WTC11 (cell line): ENCODE data around the gene GNPDA1. TPM values are rescaled to one million over a fixed set of nuclear protein-coding genes. Genes with fewer than 3 reads are reported as not detected.

Experiments used
- ATAC-seq: fragments of 200-7000 bp; cut with Tn5 transposase; 2 replicates; pipeline ENCODE4 v1.10.0; 2021; ENCODE audit warnings: mild to moderate bottlenecking, moderate library complexity
- CTCF ChIA-PET: fragments of 300-600 bp; sonication (Branson Sonifier 250); formaldehyde crosslinking; loops from one replicate; lab custom pipeline; 2021; ENCODE audit warnings: antibody characterized with exemption; lab: Charles Lee
- POLR2A ChIA-PET: fragments of 350-600 bp; sonication (Branson Sonifier 250); formaldehyde crosslinking; loops from one replicate; lab custom pipeline; 2021; ENCODE audit warnings: antibody characterized with exemption; lab: Charles Lee
- DNase-seq: peaks from one replicate; pipeline ENCODE4 v3.0.0; 2021; ENCODE audit warnings: low spot score
- H3K27ac Mint-ChIP-seq: 2 replicates; pipeline ENCODE4 v1.8.0; 2021; ENCODE audit warnings: mixed read lengths
- H3K27me3 Mint-ChIP-seq: 2 replicates; pipeline ENCODE4 v1.8.0; 2021; ENCODE audit warnings: low read depth, mild to moderate bottlenecking, moderate library complexity, mixed read lengths
- H3K36me3 Mint-ChIP-seq: 2 replicates; pipeline ENCODE4 v1.8.0; 2021; ENCODE audit warnings: mixed read lengths
- H3K4me1 Mint-ChIP-seq: 2 replicates; pipeline ENCODE4 v1.8.0; 2022; ENCODE audit warnings: mixed read lengths
- H3K4me3 Mint-ChIP-seq: 2 replicates; pipeline ENCODE4 v1.8.0; 2021; ENCODE audit warnings: mild to moderate bottlenecking, moderate library complexity, mixed read lengths
- H3K9me3 Mint-ChIP-seq: 2 replicates; pipeline ENCODE4 v1.8.0; 2021; ENCODE audit warnings: mixed read lengths
- ATF2 ChIP-seq: sonication (generic); formaldehyde crosslinking; IDR thresholded peaks from 2 replicates; pipeline ENCODE4 v1.8.1; 2022; ENCODE audit warnings: low read depth, missing genetic modification reagents, borderline replicate concordance
- E2F5 ChIP-seq: sonication (generic); formaldehyde crosslinking; IDR thresholded peaks from 2 replicates; pipeline ENCODE4 v1.8.1; 2022; ENCODE audit warnings: mild to moderate bottlenecking, moderate library complexity, missing genetic modification reagents
- ERG ChIP-seq: fragments of 250-450 bp; sonication (Bioruptor Pico); IDR thresholded peaks from 2 replicates; pipeline ENCODE4 v1.8.0; 2021; ENCODE audit warnings: mild to moderate bottlenecking
- GABPB1 ChIP-seq: sonication (generic); formaldehyde crosslinking; IDR thresholded peaks from 2 replicates; pipeline ENCODE4 v1.8.1; 2023; ENCODE audit warnings: mild to moderate bottlenecking, missing genetic modification reagents
- HMGA2 ChIP-seq: fragments of 250-450 bp; sonication (Bioruptor Pico); IDR thresholded peaks from 2 replicates; pipeline ENCODE4 v1.4.0; 2021; ENCODE audit warnings: mild to moderate bottlenecking, moderate library complexity
- JUN ChIP-seq: sonication (generic); formaldehyde crosslinking; IDR thresholded peaks from 2 replicates; pipeline ENCODE4 v1.8.0; 2023; ENCODE audit warnings: mild to moderate bottlenecking, missing genetic modification reagents
- PRDM15 ChIP-seq: sonication (generic); formaldehyde crosslinking; IDR thresholded peaks from 2 replicates; pipeline ENCODE4 v1.8.0; 2022; ENCODE audit warnings: missing genetic modification reagents
- TEAD1 ChIP-seq: sonication (generic); formaldehyde crosslinking; IDR thresholded peaks from 2 replicates; pipeline ENCODE4 v1.8.0; 2022; ENCODE audit warnings: mild to moderate bottlenecking, missing genetic modification reagents
- ZBTB21 ChIP-seq: sonication (generic); formaldehyde crosslinking; IDR thresholded peaks from 2 replicates; pipeline ENCODE4 v1.8.1; 2023; ENCODE audit warnings: mild to moderate bottlenecking, missing genetic modification reagents, borderline replicate concordance
- ZNF232 ChIP-seq: sonication (generic); formaldehyde crosslinking; IDR thresholded peaks from 2 replicates; pipeline ENCODE4 v1.8.0; 2022; ENCODE audit warnings: mild to moderate bottlenecking, missing genetic modification reagents
- ZNF317 ChIP-seq: sonication (generic); formaldehyde crosslinking; IDR thresholded peaks from 2 replicates; pipeline ENCODE4 v1.8.1; 2023; ENCODE audit warnings: low read depth, mild to moderate bottlenecking, moderate library complexity, missing genetic modification reagents, borderline replicate concordance
- ZNF396 ChIP-seq: fragments of 250-450 bp; sonication (Bioruptor Pico); IDR thresholded peaks from 2 replicates; pipeline ENCODE4 v1.8.0; 2021; ENCODE audit warnings: mild to moderate bottlenecking, moderate library complexity, borderline replicate concordance
- ZNF416 ChIP-seq: fragments of 250-450 bp; sonication (Bioruptor Pico); IDR thresholded peaks from 2 replicates; pipeline ENCODE4 v1.9.0; 2021; ENCODE audit warnings: mild to moderate bottlenecking, inconsistent platforms
- ZNF425 ChIP-seq: fragments of 250-450 bp; sonication (Bioruptor Pico); conservative IDR thresholded peaks from 2 replicates; pipeline ENCODE4 v1.9.0; 2021; ENCODE audit warnings: mild to moderate bottlenecking
- ZSCAN18 ChIP-seq: fragments of 250-450 bp; sonication (Bioruptor Pico); IDR thresholded peaks from 2 replicates; pipeline ENCODE4 v2.1.2; 2022; ENCODE audit warnings: mild to moderate bottlenecking, moderate library complexity
- total RNA-seq: library from RNA; stranded (reverse); gene quantifications from 3 replicates; pipeline ENCODE4 v1.2.3, GENCODE V29; 2021

GNPDA1 gene
- total RNA-seq, 1 experiment from 2014 or later, result 54.8 TPM

GRCh38 chr5:141969783-141970771, 42.8 kb downstream of the GNPDA1 start:
- DNase-seq (no peak), ATAC-seq (no peak)
- CTCF ChIA-PET, result interaction anchor here (0.7 to 4.7 kb wide), 47 partner anchors 11 to 685 kb away, joined by 3 to 76 read pairs (median 5); partner anchors contain the start of genes ARAP3, DELE1, DIAPH1 and FCHSD1
- H3K36me3 Mint-ChIP-seq, result peaks cover 23% of the 10 kb centered on the region
- H3K4me1 Mint-ChIP-seq, result peaks cover 19% of the 10 kb centered on the region
- H3K9me3 Mint-ChIP-seq, result no peaks in the 10 kb centered on the region
- H3K4me3 Mint-ChIP-seq, result peak overlapping the region; percentile 80
- no peak for TF ChIP-seq HMGA2
- no peak for TF ChIP-seq ZBTB21 (CRISPR knock-in tag)
- no peak for TF ChIP-seq TEAD1
- no peak for TF ChIP-seq ZSCAN18 (CRISPR knock-in tag)
- TF ChIP-seq JUN (CRISPR knock-in tag), result no peak
- no peak for TF ChIP-seq ERG (CRISPR knock-in tag)
- no peak for TF ChIP-seq ZNF425 (CRISPR knock-in tag)
- TF ChIP-seq ZNF396, result no peak
- TF ChIP-seq ATF2, result no peak
- TF ChIP-seq, all 79 proteins: peak for 0
- POLR2A ChIA-PET, result interaction anchor here (1.0 to 1.7 kb wide), 10 partner anchors 9 to 289 kb away, joined by 3 to 8 read pairs (median 4); partner anchors contain the start of genes DELE1, GNPDA1 and PCDH1
- Mint-ChIP-seq H3K27ac (peak overlapping the region; percentile 92), H3K27me3 (no peaks in the 10 kb centered on the region)

GRCh38 chr5:141968914-141969608, 43.8 kb downstream of the GNPDA1 start, which contains the start of gene RNF14:
RNF14 (plus strand) TSS chr5:141969105; CDS start chr5:141973589, 4,484 bp downstream.
- Mint-ChIP-seq H3K36me3 (peaks cover 13% of the 10 kb centered on the region), H3K27ac (peak within 1 kb of the TSS; percentile 92), H3K4me1 (peaks cover 19% of the 10 kb centered on the region), H3K4me3 (peak within 1 kb of the TSS; percentile 80), H3K9me3 (no peaks in the 10 kb centered on the region), H3K27me3 (no peaks in the 10 kb centered on the region)
- peak; percentile 95 for DNase-seq
- POLR2A ChIA-PET, result interaction anchor here (1.0 to 1.7 kb wide), 10 partner anchors 8 to 288 kb away, joined by 3 to 8 read pairs (median 4); partner anchors contain the start of genes DELE1, GNPDA1 and PCDH1
- ATAC-seq, result peak; percentile 96
- CTCF ChIA-PET, result interaction anchor here (0.6 to 4.7 kb wide), 72 partner anchors 9 to 686 kb away, joined by 3 to 76 read pairs (median 4); partner anchors contain the start of genes ARAP3, DELE1, DIAPH1 and FCHSD1
- peak; percentile 57; the same call in 1 of the 2 replicates for TF ChIP-seq PRDM15 (CRISPR knock-in tag)
- TF ChIP-seq ZNF416 (CRISPR knock-in tag), result no peak
- peak; percentile 53 for TF ChIP-seq GABPB1 (CRISPR knock-in tag)
- TF ChIP-seq E2F5 (CRISPR knock-in tag), result peak; percentile 74; the same call in 1 of the 2 replicates
- peak; percentile 60; the same call in 1 of the 2 replicates for TF ChIP-seq ZNF232 (CRISPR knock-in tag)
- no peak for TF ChIP-seq ZNF317
